Measurements from ENCODE around the gene PIGU. TPM values are rescaled to one million over a fixed set of nuclear protein-coding genes. Genes with fewer than 3 reads are reported as not detected.

Gene PIGU
- total and polyA plus RNA-seq, 2 donors (not counting 1 experiment from before 2014, with no cell fraction given): 12.0 to 19.3 TPM

- Histone ChIP-seq H3K4me2 (replicated peaks; ENCODE audit: low read depth, low read length, poor library complexity, severe bottlenecking) (no peak overlapping the region), H4K20me1 (ENCODE audit: control insufficient read depth, insufficient read depth, low read length, poor library complexity, severe bottlenecking) (no peaks in the 10 kb centered on the region), H3K9me3 (ENCODE audit: control extremely low read depth in 1 of 3, control insufficient read depth in 2 of 3, insufficient read depth in 1 of 3, low read length in 2 of 3) (no peaks in the 10 kb centered on the region), H3K9ac (ENCODE audit: low read length) (no peak overlapping the region), H2AFZ (ENCODE audit: insufficient read depth, low read depth, low read length, poor library complexity, severe bottlenecking) (no peak overlapping the region), H3K79me2 (ENCODE audit: control insufficient read depth, insufficient read depth, low read length) (no peaks in the 10 kb centered on the region), H3K4me1 (ENCODE audit: control insufficient read depth in 2 of 2, insufficient read depth in 2 of 2, low read length in 2 of 2) (no peaks in the 10 kb centered on the region), H3K36me3 (replicated peaks in 1 of 2; ENCODE audit: control extremely low read depth in 1 of 2, control insufficient read depth in 1 of 2, extremely low read depth in 1 of 2, insufficient read depth in 2 of 2, low read length in 1 of 2) (peaks cover 4 to 16% of the 10 kb centered on the region in 2 experiments), H3K27ac (ENCODE audit: low read length in 2 of 2) (no peak overlapping the region), H3K4me3 (ENCODE audit: control extremely low read depth in 1 of 5, extremely low read depth in 1 of 5, insufficient read depth in 1 of 5, low read depth in 2 of 5, low read length in 4 of 5) (no peak overlapping the region), H3K27me3 (replicated peaks in 1 of 4; ENCODE audit: control extremely low read depth in 1 of 4, control insufficient read depth in 3 of 4, insufficient read depth in 4 of 4, low read length in 3 of 4) (no peaks in the 10 kb centered on the region)
- H3K4me1 Mint-ChIP-seq: no peaks in the 10 kb centered on the region
- H3K9me3 Mint-ChIP-seq (ENCODE audit: insufficient read depth): no peaks in the 10 kb centered on the region
- no peak for DNase-seq
- ChIA-PET CTCF (interaction anchor here (0.9 kb wide), 1 partner anchor 128 kb away, joined by 5 read pairs; no protein-coding TSS in a partner anchor), POLR2A (interaction anchor here (0.7 kb wide), 1 partner anchor 73 kb away, joined by 3 read pairs; no protein-coding TSS in a partner anchor)
- no peaks in the 10 kb centered on the region for H3K27me3 Mint-ChIP-seq
- H3K27ac Mint-ChIP-seq: no peak overlapping the region
- no peak for ATAC-seq (ENCODE audit: low read depth)
- intact Hi-C loops (cut with micrococcal nuclease): no loop called here
- WGBS (ENCODE audit: insufficient coverage): 67% methylated on average over 1 of the region's 1 CpG
- TF ChIP-seq, protein P1, sequence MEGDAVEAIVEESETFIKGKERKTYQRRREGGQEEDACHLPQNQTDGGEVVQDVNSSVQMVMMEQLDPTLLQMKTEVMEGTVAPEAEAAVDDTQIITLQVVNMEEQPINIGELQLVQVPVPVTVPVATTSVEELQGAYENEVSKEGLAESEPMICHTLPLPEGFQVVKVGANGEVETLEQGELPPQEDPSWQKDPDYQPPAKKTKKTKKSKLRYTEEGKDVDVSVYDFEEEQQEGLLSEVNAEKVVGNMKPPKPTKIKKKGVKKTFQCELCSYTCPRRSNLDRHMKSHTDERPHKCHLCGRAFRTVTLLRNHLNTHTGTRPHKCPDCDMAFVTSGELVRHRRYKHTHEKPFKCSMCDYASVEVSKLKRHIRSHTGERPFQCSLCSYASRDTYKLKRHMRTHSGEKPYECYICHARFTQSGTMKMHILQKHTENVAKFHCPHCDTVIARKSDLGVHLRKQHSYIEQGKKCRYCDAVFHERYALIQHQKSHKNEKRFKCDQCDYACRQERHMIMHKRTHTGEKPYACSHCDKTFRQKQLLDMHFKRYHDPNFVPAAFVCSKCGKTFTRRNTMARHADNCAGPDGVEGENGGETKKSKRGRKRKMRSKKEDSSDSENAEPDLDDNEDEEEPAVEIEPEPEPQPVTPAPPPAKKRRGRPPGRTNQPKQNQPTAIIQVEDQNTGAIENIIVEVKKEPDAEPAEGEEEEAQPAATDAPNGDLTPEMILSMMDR (IDR thresholded peaks at IDR 0.05): no peak
- no peak for TF ChIP-seq EZH2 (IDR thresholded peaks at IDR 0.05; ENCODE audit: borderline replicate concordance, insufficient read depth, low read depth, low read length, poor library complexity, severe bottlenecking)
- H3K4me3 Mint-ChIP-seq: no peak overlapping the region
Observed at GRCh38 chr20:34642009-34642408, 34.9 kb downstream of the PIGU start.

GRCh38 chr20:34639755-34640222 is 37.1 kb downstream of the PIGU start:
- H3K9me3 Mint-ChIP-seq (ENCODE audit: insufficient read depth): no peaks in the 10 kb centered on the region
- Histone ChIP-seq H3K36me3 (replicated peaks in 1 of 2; ENCODE audit: control extremely low read depth in 1 of 2, control insufficient read depth in 1 of 2, extremely low read depth in 1 of 2, insufficient read depth in 2 of 2, low read length in 1 of 2) (peaks cover 6 to 33% of the 10 kb centered on the region in 2 experiments), H3K27ac (ENCODE audit: low read length in 2 of 2) (no peak overlapping the region), H3K9ac (ENCODE audit: low read length) (no peak overlapping the region), H4K20me1 (ENCODE audit: control insufficient read depth, insufficient read depth, low read length, poor library complexity, severe bottlenecking) (no peaks in the 10 kb centered on the region), H3K4me3 (ENCODE audit: control extremely low read depth in 1 of 5, extremely low read depth in 1 of 5, insufficient read depth in 1 of 5, low read depth in 2 of 5, low read length in 4 of 5) (no peak overlapping the region), H3K79me2 (ENCODE audit: control insufficient read depth, insufficient read depth, low read length) (no peaks in the 10 kb centered on the region), H3K27me3 (replicated peaks in 1 of 4; ENCODE audit: control extremely low read depth in 1 of 4, control insufficient read depth in 3 of 4, insufficient read depth in 4 of 4, low read length in 3 of 4) (no peaks in the 10 kb centered on the region), H3K9me3 (ENCODE audit: control extremely low read depth in 1 of 3, control insufficient read depth in 2 of 3, insufficient read depth in 1 of 3, low read length in 2 of 3) (no peaks in the 10 kb centered on the region), H2AFZ (ENCODE audit: insufficient read depth, low read depth, low read length, poor library complexity, severe bottlenecking) (no peak overlapping the region), H3K4me2 (replicated peaks; ENCODE audit: low read depth, low read length, poor library complexity, severe bottlenecking) (no peak overlapping the region), H3K4me1 (ENCODE audit: control insufficient read depth in 2 of 2, insufficient read depth in 2 of 2, low read length in 2 of 2) (no peaks in the 10 kb centered on the region)
- ChIA-PET CTCF (no interaction called here), POLR2A (interaction anchor here (0.6 kb wide), 1 partner anchor 1209 kb away, joined by 3 read pairs; no protein-coding TSS in a partner anchor)
- no peak overlapping the region for H3K4me3 Mint-ChIP-seq
- no peak for DNase-seq
- no peaks in the 10 kb centered on the region for H3K27me3 Mint-ChIP-seq
- intact Hi-C loops (cut with micrococcal nuclease): no loop called here
- H3K27ac Mint-ChIP-seq: no peak overlapping the region
- WGBS (ENCODE audit: insufficient coverage): 100% methylated on average over 1 of the region's 2 CpGs
- TF ChIP-seq, protein P1 (IDR thresholded peaks at IDR 0.05): no peak
- no peak for TF ChIP-seq EZH2 (IDR thresholded peaks at IDR 0.05; ENCODE audit: borderline replicate concordance, insufficient read depth, low read depth, low read length, poor library complexity, severe bottlenecking)
- H3K4me1 Mint-ChIP-seq: no peaks in the 10 kb centered on the region
- no peak for ATAC-seq (ENCODE audit: low read depth)
